Prostate gland (tissue), 2 donors: ENCODE results near the gene CLEC4D. TPM values are rescaled to one million over a fixed set of nuclear protein-coding genes. Genes with fewer than 3 reads are reported as not detected.
"Not testable (repeated sequence)": the region's sequence is repeated elsewhere in the genome, so short reads cannot be mapped to it uniquely, and the experiment has no call there.

Source experiments
- DNase-seq: peaks from one replicate; pipeline ENCODE4 v3.0.0-alpha.2; 2019; ENCODE audit warnings: low spot score
- H3K27ac ChIP-seq, 2 donors: fragments of 200-600 bp; sonication (generic); 2 replicates each; pipeline ENCODE4 v1.5.1; 2017 to 2019
- H3K27me3 ChIP-seq: fragments of 200-600 bp; sonication (generic); replicated peaks from 2 replicates; pipeline ENCODE4 v1.5.1; 2019; ENCODE audit not compliant: insufficient read depth
- H3K36me3 ChIP-seq, 2 donors: fragments of 200-600 bp; sonication (generic); 1 replicate in 1 of 2; 2 replicates in 1 of 2; pipeline versions ENCODE4 v1.5.1 to v1.8.1; 2017 to 2019
- H3K4me1 ChIP-seq: fragments of 200-600 bp; sonication (generic); replicated peaks from 2 replicates; pipeline ENCODE4 v1.5.1; 2019
- H3K4me3 ChIP-seq, 2 donors: fragments of 200-600 bp; sonication (generic); 2 replicates each; pipeline ENCODE4 v1.5.1; 2017 to 2019
- H3K9me3 ChIP-seq: fragments of 200-600 bp; sonication (generic); 2 replicates; pipeline ENCODE4 v1.5.1; 2017
- POLR2A ChIP-seq: fragments of 450-650 bp; IDR thresholded peaks from one replicate; pipeline ENCODE4 v1.6.1; 2016; ENCODE audit warnings: antibody characterized with exemption, mild to moderate bottlenecking
- POLR2AphosphoS5 ChIP-seq: sonication (generic); formaldehyde crosslinking; IDR thresholded peaks from one replicate; pipeline ENCODE4 v1.6.1; 2017; ENCODE audit warnings: antibody characterized with exemption
- WGBS: methylation state at CpG from one replicate; pipeline ENCODE4 v1.1.5; 2018; 5-methylcytosine and 5-hydroxymethylcytosine counted together
- intact Hi-C: fragments of 100-400 bp; cut with DNase I; formaldehyde crosslinking; loops from one replicate; pipeline ENCODE4 v1.14.2; 2022
- small RNA-seq, 2 donors: library from RNA; depleted of rRNA; stranded (forward); fragments of <200 nt; gene quantifications; one replicate each; pipeline ENCODE3, GENCODE V24; 2016
- total RNA-seq, 2 donors: library from RNA; depleted of rRNA; stranded (reverse); fragments of >200 nt; gene quantifications; one replicate each; pipeline ENCODE4 v1.1.0, GENCODE V29; 2016
- TF ChIP-seq, protein P1 (sequence below), 4 experiments: fragments of 200-600 bp in 2 of 4; fragments of 450-650 bp in 2 of 4; sonication (generic) in 2 of 4; IDR thresholded peaks; 1 replicate in 3 of 4; 2 replicates in 1 of 4; pipeline ENCODE4 v1.5.1; 2016 to 2019; ENCODE audit warnings: antibody characterized with exemption in 4 of 4, mild to moderate bottlenecking in 2 of 4, moderate library complexity in 2 of 4

Gene CLEC4D
- total RNA-seq, 2 donors from 2014 or later, result 1.5 TPM; not detected in 1

DNA sequence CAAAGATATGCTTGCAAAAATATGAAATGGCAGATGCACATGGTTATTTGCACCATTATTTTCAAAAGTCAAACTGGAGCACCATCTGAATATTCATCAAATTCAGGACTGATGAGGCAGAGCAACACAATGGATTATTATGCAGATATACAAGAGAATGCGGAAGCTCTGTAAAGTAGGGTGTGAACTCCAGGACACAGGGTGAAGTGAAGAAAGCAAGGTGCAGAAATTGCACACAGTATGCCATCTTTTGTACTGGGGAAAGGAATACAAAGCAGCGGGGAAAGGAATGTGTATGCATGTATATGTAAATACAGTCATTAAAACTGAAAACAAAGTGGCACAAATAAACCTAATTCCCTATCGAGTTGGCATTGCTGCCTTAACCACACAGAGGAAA lies 50.1 kb downstream of the CLEC4D start:
- no peak for DNase-seq
- Histone ChIP-seq H3K27me3 (no peaks in the 10 kb centered on the region), H3K9me3 (no peaks in the 10 kb centered on the region), H3K4me3 (no peak overlapping the region), H3K36me3 (no peaks in the 10 kb centered on the region), H3K27ac (no peak overlapping the region), H3K4me1 (no peaks in the 10 kb centered on the region)
- WGBS, result 77% methylated on average over 3 of the region's 3 CpGs
- no peak for TF ChIP-seq POLR2A
- TF ChIP-seq, protein P1, sequence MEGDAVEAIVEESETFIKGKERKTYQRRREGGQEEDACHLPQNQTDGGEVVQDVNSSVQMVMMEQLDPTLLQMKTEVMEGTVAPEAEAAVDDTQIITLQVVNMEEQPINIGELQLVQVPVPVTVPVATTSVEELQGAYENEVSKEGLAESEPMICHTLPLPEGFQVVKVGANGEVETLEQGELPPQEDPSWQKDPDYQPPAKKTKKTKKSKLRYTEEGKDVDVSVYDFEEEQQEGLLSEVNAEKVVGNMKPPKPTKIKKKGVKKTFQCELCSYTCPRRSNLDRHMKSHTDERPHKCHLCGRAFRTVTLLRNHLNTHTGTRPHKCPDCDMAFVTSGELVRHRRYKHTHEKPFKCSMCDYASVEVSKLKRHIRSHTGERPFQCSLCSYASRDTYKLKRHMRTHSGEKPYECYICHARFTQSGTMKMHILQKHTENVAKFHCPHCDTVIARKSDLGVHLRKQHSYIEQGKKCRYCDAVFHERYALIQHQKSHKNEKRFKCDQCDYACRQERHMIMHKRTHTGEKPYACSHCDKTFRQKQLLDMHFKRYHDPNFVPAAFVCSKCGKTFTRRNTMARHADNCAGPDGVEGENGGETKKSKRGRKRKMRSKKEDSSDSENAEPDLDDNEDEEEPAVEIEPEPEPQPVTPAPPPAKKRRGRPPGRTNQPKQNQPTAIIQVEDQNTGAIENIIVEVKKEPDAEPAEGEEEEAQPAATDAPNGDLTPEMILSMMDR (IDR thresholded peaks at IDR 0.05), result no peak
- no peak for TF ChIP-seq POLR2AphosphoS5
- intact Hi-C loops, result no loop called here

- no peak for DNase-seq
- 67% methylated on average over 22 of the region's 22 CpGs for WGBS
- intact Hi-C loops, result no loop called here
- no peaks in the 10 kb centered on the region for H3K36me3 ChIP-seq
- H3K27me3 ChIP-seq, result no peaks in the 10 kb centered on the region
- no peaks in the 10 kb centered on the region for H3K9me3 ChIP-seq
- H3K4me3 ChIP-seq, result no peak overlapping the region
- no peaks in the 10 kb centered on the region for H3K4me1 ChIP-seq
- no peak overlapping the region for H3K27ac ChIP-seq
- no peak for TF ChIP-seq POLR2AphosphoS5
- TF ChIP-seq POLR2A, result no peak
- TF ChIP-seq, protein P1 (IDR thresholded peaks at IDR 0.05), result no peak
Measured at GRCh38 chr12:8564656-8565055, 51.4 kb downstream of the CLEC4D start.

- intact Hi-C loops, H3K27me3 ChIP-seq, H3K27ac ChIP-seq, DNase-seq, H3K4me1 ChIP-seq, H3K36me3 ChIP-seq, H3K9me3 ChIP-seq, H3K4me3 ChIP-seq: not testable (repeated sequence)
- WGBS, result 73% methylated on average over 2 of the region's 2 CpGs
Measured at GRCh38 chr12:8566052-8566451, 52.7 kb downstream of the CLEC4D start.

DNA sequence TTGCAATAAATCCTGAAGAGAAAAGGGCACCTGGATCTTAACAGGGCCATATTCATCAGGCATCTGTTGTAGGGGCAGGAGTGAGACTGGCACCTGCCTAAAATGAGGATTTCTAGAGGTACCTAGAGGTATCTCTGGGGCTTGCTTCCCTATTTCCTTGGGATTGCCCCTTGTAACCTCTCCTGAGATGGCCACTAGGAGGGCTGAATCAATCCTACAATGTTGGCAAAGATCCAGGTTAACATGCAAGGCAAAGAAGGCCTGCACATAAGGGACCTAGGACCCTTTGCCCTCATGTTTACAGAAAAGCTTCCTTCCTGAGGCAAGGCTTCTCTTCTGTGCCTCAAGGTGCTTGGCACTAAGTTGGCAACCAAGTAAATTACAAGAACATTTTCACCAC lies 53.2 kb downstream of the CLEC4D start:
- Histone ChIP-seq H3K27ac (no peak overlapping the region), H3K4me1 (no peaks in the 10 kb centered on the region), H3K27me3 (no peaks in the 10 kb centered on the region), H3K4me3 (no peak overlapping the region), H3K36me3 (no peaks in the 10 kb centered on the region), H3K9me3 (no peaks in the 10 kb centered on the region)
- TF ChIP-seq POLR2A (no peak), POLR2AphosphoS5 (no peak)
- TF ChIP-seq, protein P1 (IDR thresholded peaks at IDR 0.05), result no peak
- no peak for DNase-seq
- intact Hi-C loops, result no loop called here

Small RNA genes lying within 50 kb of the gene (small RNA-seq; reads per million reads assigned to genes)
- 0 reads per million in 2 donors for gene RNU6-275P

Other genes starting within 250 kb of the CLEC4D start
- not detected for gene CLEC6A, start 57.5 kb upstream of the CLEC4D start, total RNA-seq
- 1 to 10 TPM in 1 of 2 donors, under 1 TPM in 1; 0.73 to 3.0 TPM for gene CLEC4E, start 27.4 kb downstream of the CLEC4D start, total RNA-seq
- gene AICDA, start 99.4 kb downstream of the CLEC4D start, total RNA-seq, result 1 to 10 TPM in 1 of 2 donors, not detected in 1; 4.3 TPM
- 10 to 100 TPM in 1 of 2 donors, 1 to 10 TPM in 1; 2.8 to 13.4 TPM for gene MFAP5, start 149.3 kb downstream of the CLEC4D start, total RNA-seq
- gene RIMKLB, start 184.5 kb downstream of the CLEC4D start, total RNA-seq, result 10 to 100 TPM; 14.4 to 72.4 TPM